Prostate gland (tissue), 2 donors: ENCODE measurements around the gene NAP1L4.

Experiments
- CTCF ChIP-seq, 4 experiments: fragments of 200-600 bp in 2 of 4; fragments of 450-650 bp in 2 of 4; sonication (generic) in 2 of 4; IDR thresholded peaks; 1 replicate in 3 of 4; 2 replicates in 1 of 4; pipeline ENCODE4 v1.5.1; 2016 to 2019; ENCODE audit warnings: antibody characterized with exemption in 4 of 4, mild to moderate bottlenecking in 2 of 4, moderate library complexity in 2 of 4
- POLR2A ChIP-seq: fragments of 450-650 bp; IDR thresholded peaks from one replicate; pipeline ENCODE4 v1.6.1; 2016; ENCODE audit warnings: antibody characterized with exemption, mild to moderate bottlenecking

DNA sequence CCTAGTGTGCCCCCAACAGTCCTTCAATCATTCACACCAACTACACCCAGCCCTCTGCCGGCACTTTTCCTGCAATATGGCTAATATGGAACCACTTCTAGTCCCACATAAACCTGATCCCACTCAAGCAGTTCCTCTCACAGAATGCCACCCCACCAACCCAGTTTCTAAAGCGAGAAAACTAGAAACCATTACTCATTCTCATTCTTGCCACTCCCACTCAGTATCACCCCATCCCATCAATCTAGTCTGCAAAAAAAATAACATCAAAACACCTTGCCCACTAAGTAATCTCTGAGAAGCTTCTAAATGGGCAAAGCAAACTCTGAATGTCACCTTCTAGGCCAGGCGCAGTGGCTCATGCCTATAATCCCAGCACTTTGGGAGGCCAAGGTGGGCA is 17.9 kb downstream of the NAP1L4 start:
- TF ChIP-seq CTCF (IDR thresholded peaks at IDR 0.05) = no peak
- TF ChIP-seq POLR2A = no peak
